Fibroblast of skin of left quadriceps (primary cell): Measurements from ENCODE around the gene DPM3.
"Not testable (repeated sequence)": the region's sequence is repeated elsewhere in the genome, so short reads cannot be mapped to it uniquely, and the experiment has no call there.

Experiments used
- DNase-seq, 2 experiments: peaks; one replicate each; pipeline ENCODE4 v3.0.0-alpha.2; 2013; ENCODE audit warnings: low read depth in 2 of 2

The DPM3 gene

GRCh38 chr1:155125946-155126555, 14.3 kb downstream of the DPM3 start:
- DNase-seq = no peak

- DNase-seq = no peak
These were observed 14.8 kb downstream of the DPM3 start for GRCh38 chr1:155125511-155125945.

DNA sequence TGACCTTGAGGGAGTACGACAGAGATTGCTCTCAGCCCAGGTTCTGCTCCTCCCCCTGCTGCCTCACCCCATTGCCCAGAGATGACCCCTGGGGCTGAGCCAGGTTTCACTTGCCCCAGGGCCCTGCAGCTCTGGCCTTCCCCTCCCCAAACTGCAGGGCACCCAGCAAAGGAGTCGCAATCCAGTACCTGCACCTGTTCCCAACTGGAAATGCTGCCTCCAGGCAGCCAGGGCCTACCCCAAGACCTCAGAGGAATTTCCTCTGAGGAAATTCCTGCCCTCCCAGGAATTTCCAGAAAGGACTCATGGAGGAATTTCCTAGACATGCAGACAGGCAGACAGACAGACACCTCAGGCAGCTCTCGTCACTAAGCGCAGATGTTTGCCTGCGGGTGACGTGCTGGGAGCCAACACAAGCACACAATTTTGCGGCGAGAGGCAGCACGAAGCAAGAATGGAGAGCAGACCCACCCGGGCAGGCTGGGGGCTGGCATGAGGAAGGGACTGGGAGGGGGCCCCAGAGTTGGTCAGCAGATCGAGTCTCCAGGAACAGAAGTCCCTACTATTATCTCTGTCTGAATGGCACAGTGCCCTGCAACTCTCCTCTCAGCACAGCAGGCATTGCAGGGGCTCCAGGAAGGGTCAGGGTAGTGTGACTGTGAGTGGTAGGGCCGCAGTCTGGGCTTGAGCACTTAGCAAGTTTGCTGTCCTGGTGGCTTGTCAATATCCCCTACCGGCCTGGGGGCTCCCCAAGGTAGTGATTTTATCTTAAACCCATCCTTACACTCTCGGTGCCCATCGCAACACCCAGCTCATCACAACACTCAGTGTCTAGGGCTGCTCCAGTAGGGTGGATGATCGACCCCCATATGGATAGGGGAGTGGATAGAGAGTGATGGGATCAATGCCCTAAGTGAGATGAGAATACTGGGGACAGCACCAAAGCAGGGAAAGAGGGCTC, 15.5 kb downstream of the DPM3 start:
- no peak for DNase-seq

DNA sequence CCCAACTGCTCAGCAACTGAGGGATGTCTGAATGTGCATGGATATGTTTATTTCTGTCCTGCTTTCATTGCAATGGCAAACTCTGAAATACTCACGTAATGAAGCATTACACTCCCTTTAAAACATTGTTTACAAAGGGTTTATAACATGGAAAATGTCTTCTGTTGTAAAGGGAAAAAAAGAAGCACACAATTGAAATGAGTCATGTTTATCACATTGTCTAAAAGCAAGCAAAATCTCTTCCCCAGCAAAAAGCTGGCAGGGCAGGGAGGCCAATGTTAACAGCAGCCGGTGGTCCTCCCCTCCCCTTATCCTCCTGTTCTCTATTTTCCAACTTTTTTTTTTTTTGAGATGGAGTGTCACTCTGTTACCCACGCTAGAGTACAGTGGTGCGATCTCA, 16.5 kb downstream of the DPM3 start:
- no peak for DNase-seq

DNA sequence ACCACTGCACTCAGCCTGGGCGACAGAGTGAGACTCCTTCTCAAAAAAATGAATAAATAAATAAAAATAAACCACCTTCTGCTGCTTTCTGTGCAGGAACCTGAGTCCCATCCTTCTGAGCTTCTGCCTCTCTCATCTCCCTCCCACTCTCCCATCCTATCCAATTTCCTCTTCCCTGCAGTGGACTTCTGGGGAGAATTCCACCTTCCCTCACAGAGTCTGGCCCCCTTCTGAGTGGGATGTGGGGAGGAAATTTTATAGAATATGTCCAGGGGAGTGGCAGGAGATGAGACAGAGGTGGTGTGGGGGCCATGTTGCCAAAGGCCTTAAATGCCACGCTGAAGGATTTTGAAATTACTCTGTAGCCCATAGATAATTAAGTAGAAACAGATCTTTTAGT, 18.0 kb downstream of the DPM3 start:
- DNase-seq = no peak

DNA sequence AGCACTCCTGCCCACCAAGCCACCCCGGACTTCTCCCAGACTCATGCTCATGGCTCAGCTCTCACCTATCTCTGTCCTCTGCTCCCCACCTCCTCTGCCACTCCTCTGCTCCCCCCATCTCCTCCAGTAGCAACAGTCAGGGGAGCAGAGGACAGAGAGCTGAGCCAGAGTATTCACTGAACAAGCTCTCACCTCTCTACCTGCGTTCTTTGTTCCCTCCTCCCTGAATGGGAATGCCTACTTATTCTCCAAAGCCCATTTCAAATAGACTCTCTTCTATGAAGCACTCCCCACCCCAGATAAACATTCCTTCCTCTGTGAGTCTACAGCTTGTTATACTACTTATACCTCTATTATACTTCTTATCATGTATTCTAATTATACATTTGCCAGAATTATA, 19.1 kb downstream of the DPM3 start:
- no peak for DNase-seq

DNA sequence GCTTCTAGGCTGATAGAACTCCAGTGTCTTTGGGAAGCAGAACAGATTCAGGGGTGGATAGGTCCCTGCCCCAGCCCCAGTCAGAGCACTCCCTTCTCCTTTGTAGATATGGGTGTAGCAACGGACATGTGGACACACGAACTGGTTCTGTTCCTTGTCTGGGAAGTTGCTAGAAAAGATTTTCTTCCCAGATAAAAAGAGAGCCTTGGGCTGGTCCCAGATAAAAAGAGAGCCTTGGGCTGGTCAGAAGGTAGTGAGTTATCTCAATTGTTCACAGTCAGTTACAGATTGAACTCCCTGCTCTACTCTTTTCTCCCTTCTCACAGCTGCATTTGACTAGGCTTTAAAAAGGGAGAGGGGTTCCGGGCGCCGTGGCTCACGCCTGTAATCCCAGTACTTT, 20.1 kb downstream of the DPM3 start:
- no peak for DNase-seq

DNA sequence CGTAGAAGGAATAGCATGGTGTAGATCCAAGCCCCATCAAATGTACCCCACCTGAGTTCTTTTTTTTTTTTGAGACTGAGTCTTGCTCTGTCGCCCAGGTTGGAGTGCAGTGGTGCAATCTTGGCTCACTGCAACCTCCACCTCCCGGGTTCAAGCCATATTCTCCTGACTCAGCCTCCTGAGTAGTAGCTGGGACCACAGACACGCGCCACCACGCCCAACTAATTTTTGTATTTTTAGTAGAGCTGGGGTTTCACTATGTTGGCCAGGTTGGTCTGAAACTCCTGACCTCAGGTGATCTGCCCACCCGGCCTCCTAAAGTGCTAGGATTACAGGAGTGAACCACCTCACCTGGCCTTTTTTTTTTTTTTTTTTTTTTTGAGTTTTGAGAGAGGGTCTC, 22.2 kb downstream of the DPM3 start:
- not testable (repeated sequence) for DNase-seq

DNA sequence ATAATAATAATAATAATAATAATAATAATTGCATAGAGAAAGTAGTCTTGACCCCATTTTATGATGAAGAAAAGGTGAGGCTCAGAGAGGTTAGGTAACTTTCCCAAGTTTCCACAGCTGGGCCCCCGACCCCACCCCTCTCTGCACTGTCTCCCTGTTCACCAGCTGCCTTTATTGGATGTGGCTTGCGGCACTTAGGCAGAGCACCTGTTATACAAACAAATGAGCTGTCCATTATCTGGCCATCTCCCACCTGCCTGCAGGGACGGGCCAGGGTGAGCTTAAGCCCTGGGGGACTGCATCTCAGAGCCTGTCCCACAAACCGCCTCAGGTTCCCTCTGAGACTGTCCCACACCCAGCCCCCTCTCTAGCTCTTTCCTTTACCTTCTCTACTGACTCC, 22.7 kb downstream of the DPM3 start:
- no peak for DNase-seq

DNA sequence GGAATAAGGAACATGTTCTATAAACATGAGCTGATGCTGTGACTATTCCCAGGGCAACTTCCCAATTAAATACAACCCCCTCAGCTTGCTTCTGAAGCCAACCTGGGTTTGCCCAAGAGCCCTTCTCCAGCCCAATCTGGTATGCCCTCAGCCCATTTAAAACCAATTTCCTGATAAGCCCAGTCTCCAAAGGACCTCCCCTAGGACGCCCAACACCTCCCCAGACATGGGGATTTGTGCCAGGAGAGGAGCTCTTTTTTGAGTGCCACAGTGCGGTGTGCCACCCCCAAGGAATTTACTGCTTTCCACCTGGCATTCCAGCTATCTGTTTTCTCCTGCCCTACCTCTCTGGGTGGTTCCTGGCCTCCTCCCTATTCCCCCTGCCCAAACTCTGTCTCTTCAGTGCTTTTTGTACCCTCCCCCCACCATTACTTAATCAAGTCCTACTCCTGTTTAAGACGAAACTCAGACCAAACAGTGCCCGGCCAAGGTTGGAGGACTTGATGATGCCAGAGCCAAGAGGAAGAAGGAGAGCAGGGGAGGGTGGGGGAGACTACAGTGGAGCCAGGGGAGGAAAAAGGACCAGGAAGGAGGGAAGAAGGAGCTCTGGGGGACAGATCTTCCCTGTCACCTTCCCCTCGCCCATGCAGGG, 24.1 kb downstream of the DPM3 start:
- DNase-seq = no peak

DNA sequence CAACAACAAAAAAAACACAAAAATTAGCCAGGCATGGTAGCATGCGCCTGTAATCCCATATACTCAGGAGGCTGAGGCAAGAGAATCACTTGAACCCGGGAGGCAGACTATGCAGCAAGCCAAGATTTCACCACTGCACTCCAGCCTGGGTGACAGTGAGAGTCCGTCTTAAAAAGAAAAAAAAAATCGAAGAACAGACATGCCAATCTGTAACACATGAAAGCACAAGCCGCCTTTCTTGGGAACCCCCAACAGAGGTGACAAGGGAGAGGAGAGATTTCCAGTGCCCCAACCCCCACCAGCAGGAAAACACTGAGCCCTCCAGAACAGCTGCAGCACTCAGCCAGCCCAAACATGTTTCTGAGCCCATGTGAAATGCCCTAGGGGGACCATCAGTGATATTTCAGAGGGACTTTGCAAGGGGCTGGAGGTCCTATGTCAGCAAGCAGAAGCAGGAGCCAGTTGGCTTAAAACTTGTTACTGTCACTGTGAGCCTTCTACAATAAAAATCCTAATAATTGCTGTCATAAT, 26.8 kb downstream of the DPM3 start:
- DNase-seq = no peak

- no peak for DNase-seq
These were observed 29.5 kb downstream of the DPM3 start for GRCh38 chr1:155110826-155111225.

GRCh38 chr1:155110381-155110780, 29.9 kb downstream of the DPM3 start:
- no peak for DNase-seq

GRCh38 chr1:155108296-155108695, 32.0 kb downstream of the DPM3 start:
- DNase-seq = no peak

GRCh38 chr1:155107309-155108264, 32.7 kb downstream of the DPM3 start:
- no peak for DNase-seq

GRCh38 chr1:155106862-155107261, 33.5 kb downstream of the DPM3 start:
- DNase-seq = no peak

- no peak for DNase-seq
These were observed 34.7 kb downstream of the DPM3 start for GRCh38 chr1:155105604-155106011.

DNA sequence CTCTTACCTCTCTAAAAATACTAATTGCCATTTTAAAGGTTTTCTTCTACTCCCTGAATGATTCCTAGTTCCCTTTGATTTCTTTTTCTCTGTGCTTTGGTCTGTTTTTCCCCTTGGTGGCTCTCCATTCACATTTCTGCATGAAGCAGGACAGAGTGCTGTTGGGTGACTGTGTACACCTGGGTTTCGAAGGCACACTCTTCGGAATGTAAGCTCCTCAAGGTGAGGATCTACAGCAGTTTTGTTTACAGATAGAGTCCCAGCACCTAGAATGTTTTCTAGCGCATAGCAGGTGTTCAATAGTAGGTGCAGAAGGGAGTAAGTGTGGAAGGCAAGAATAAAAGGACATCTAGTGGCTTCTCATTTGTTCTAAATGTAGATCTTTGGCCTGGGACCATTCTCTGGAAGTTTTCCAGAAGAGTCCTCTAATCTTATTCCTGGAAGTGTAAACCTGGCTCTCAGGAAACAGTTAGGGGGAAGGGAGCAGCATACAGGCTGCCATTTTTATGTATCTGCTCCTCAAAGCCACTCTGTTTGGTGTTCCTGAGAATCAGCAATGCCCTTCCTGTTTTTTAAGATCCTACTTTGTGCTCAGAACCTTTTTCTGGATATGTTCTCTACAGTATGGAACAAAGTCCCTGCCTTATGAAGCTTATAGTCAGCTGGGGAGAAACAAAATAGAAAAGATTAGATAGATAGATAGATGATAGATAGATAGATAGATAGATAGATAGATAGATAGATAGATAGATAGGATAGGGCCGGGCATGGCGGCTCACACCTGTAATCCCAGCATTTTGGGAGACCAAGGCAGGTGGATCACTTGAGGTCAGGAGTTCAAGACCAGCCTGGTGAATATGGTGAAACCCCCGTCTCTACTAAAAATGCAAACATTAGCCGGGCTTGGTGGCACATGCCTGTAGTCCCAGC, 35.5 kb downstream of the DPM3 start:
- no peak for DNase-seq

DNA sequence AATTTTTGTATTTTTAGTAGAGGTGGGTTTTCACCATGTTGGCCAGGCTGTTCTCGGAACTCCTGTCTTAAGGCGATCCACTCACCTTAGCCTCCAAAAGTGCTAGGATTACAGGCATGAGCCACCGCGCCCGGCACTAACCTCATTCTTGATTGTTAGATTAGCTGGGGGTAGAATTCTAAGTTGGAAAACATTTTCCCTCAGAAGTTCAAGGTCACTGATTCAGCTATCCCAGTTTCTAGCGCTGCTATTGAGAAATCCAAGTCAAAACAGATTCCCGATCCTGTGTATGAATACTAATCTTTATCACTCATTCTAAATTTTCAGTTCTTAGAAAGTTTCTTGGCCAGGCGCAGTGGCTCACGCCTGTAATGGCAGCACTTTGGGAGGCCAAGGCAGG, 37.0 kb downstream of the DPM3 start:
- no peak for DNase-seq

GRCh38 chr1:155099331-155099730, 41.0 kb downstream of the DPM3 start:
- DNase-seq = no peak
